Activated gamma-delta T cell treated with anti-CD3 and anti-CD28 coated beads, Interleukin-2, amount 50 U/mL, for 16 hours (primary cell): ENCODE data around the gene ASPRV1.

Source experiments
- DNase-seq: peaks from one replicate; pipeline ENCODE4 v3.0.0-alpha.2; 2020; ENCODE audit warnings: low read depth

ASPRV1 gene

DNA sequence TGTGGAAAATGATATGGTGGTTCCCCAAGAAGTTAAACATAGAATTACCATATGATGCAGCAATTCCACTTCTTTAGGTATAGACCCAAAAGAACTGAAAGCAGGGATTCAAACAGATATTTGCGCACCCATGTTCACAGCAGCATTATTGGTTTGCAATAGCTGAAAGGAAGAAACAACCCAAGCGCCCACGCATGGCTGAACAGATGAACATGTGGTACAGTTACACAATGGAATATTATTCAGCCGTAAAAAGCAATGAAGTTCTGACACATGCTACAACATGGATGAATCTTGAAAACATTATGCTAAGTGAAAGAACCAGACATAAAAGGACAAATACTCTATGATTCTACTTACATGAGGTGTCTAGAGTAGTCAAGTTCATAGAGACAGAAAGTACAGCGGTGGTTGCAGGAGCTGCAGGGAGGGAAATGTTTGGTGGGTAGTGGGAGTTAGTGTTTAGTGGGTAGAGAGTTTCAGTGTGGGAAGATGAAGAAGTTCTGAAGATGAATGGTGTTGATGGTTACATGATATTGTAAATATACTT is 26.7 kb upstream of the ASPRV1 start:
- DNase-seq = no peak

DNA sequence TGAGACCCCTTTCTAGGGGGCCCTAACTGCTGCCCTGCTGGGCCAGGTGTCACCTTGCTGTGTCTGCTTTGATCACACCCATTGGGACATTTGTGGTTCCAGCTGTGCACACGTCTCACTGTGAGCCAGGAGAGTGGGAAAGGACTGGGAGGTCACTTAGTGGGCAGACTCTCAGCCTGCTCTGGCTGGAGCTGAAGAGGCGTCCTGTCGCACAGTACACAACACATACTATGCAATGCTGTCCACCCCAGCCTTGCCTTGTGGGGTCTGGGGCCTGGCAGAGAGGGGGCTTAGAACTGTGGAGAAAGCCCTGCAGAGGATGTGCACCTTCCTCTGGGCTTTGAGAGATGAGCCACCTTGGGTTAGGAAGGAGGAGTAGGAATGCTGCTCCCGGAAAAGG is 25.3 kb upstream of the ASPRV1 start:
- no peak for DNase-seq

DNA sequence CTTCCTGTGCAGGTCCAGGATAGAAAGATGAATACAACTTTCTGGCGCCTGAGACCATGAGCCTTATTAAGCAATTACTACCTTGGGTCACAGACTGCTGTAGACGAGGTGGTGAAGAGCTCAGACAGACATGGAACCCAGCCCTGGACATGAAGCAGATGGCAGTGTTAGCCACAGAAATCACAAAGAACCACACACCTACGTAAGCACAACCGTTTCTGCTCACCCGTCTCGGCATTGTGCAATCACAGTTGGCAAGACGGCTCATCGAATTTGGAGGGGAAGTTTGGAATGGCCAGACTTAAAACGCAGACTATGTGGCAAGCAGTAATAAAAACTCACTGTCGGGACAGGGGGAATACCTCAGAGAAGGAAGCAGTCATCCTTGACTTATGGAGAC is 24.3 kb upstream of the ASPRV1 start:
- no peak for DNase-seq

GRCh38 chr2:69985216-69985615 is 23.8 kb upstream of the ASPRV1 start:
- no peak for DNase-seq

DNA sequence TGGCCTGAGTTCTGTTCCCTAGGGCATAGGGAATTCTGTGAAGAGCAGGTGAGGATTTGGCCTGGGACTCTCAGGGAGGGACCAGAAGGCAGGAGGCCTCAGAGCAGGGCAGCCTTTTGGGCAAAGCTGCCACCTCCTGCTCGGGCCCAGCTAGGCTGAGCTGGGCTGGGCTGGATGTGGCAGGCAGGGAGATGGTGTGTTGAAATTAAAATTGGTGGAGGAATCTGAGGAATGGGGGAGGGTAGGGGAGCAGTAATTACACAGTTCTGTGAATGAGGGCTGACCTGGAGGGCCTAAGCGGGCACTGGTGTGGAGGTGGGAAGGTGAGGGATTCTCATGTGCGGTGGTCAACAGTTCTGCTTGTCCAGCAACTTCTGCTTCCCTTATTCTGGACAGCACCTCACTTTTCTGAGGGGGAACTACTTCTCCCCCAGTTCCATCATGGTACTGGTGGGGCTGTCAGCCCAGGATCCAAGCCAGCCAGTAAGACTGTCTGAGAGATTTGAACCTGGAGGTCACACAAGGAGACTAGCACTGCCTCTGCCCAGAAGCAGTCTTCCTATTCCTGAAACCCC is 22.0 kb upstream of the ASPRV1 start:
- DNase-seq = no peak

DNA sequence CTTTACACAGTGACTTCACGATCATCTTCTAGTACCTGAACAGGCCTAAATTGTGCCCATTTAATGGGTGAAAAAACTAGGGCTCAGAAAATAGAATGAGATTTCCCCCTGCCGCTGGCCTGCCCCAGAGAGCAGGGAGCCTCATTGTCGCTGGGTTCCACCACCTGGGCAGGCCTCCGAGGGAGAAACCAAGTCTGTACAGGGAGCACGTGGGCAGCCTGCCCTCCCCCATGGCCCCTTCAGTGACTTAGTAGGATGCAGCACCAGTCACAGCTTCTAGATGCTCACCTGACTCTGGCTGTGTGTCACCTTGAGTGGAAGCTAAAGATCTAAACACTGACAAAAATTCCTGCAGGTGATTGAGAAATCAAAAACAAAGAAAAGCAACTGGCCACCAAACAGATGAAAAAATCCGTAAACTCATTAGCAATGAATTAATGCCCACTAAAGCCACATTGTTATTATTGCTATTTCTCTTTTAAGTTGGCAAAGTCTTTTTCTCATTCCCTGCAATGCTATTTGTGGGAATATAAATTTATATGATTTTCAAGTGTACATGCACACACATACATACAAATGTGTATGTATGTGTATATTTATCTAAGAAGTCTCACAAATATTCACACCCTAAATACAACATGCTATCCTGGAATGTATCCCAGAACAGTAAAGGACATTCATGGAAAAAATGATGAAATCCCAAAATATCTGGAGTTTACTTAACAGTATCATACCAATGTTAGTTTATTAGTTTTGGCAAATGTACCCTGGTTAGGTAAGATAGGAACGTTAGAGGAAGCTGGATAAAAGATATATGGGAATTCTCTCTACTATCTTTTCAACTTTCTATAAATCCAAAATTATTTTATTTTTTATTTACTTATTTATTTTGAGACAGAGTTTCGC is 18.7 kb upstream of the ASPRV1 start:
- DNase-seq = no peak

DNA sequence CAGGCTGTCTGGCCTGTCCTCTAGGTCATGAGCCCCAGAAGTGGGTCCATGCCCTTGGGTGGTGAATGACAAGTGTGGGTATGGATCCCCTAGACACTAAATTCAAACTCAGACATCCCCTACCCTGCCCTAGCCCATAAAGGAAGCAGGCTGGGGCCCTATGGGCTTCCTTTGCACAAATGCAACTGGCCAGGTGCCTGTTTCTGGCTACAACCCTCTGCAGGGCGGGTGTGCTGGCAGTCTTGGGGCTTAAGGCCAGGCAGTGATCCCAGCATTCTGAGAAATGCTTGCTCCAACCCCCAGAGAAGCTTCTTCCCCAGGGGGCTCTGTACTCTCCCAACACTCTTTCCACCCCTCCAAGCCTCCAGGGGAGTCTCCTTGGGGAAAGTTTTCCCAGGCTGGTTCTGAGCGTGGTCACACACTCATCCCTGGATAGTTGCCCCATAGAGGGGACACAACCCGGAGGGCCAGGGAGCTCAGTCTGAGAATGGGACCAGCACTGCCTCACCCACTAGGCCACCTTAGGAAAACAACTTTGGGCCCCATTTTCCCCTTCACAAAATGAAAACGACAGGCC is 16.6 kb upstream of the ASPRV1 start:
- no peak for DNase-seq

DNA sequence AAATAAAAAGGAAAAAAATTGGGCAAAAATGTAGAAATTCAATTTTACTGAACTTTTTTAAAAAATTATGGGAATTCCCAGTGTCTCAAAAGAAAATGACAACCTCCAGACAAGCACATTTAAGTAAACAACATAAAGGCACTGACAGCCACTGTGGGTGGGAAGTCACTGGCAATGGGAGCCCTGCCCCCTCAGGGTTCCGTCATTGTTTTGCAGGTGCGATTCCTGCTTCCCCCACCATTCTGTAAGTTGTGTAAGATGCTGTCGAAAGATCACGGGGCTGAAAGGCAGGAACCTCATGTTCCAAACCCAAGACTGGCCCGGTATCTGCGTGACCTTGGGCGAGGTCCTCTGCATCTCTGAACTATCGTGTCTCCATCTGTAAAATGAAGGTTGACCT is 15.8 kb upstream of the ASPRV1 start:
- no peak for DNase-seq

DNA sequence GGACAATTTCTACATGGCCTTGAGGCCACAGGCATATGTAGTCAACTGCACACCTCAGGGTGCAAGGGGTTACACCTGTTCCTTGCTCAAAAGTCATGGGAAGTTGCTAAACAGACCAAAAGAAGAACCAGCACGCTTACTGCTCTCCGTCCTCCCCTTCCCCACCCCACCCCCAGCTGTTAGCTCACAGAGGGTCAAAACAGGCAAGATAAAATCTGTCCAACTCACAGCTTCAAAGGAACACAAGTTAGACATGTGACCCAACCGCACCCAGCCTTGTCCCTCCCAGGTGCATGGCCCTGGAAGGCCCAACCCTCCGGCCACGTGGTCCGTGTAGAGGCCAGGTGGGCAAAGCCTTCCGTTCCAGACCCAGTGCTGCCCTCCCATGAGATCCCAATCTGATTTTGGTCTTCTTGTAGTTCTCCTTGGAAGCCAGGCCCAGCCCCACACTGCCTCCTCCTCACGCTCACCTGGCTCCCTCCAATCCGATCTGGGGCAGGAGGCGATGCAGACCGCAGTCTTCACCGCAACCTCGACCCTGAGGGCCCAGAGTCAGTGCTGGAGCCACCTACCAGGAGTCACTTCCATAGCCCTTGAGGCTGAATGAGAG is 14.5 kb upstream of the ASPRV1 start:
- no peak for DNase-seq

DNA sequence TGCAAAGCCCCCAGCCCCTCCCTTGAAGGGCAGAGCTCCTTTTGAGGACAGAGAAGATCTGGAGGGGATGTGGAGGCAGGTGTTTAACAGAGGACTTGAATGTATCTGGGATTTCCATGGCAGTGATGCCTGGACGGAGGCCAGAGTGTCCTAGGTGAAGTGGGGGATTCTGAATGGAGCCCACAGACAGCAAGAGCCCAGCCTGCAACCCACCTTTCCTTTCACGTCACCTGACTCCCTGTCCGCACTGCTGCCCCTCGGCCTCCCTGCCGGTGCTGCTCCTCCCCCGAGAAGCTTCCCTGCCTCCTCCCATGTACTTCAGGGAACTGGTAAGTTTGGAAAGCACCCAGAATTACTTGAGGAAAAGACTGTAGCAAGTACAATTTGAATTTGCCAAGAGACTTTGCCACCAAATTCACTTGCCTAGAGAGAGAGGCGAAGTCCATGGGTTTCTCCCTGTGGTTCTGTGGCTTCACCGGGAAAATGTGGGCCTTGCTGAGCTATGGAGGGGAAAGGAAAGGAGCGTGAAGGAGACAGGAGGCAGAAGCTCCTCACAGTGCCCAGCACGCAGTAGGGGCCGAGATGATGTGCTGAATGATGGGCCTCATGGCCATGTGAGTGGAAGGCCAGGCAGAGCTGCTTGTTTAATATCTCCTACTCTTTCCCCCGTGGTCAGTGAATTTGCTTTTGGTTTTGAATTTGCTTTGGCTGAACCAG is 13.9 kb upstream of the ASPRV1 start:
- no peak for DNase-seq

DNA sequence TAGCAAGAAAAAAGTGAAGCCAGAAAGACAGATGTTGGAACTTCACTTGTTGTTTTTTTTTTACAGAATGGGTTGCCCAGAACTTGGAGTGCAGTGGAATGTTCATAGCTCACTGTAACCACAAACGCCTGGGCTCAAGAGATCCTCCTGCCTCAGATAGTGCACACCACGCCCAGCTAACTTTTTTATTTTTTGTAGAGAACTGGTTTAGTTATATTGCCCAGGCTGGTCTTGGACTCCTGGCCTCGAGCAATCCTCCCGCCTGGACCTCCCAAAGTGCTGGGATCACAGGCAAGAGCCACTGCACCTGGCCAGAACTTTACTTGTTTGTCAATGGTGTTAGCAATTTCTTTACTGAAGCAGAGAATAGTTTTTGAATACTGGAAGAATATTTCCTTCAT is 11.9 kb upstream of the ASPRV1 start:
- DNase-seq = no peak

DNA sequence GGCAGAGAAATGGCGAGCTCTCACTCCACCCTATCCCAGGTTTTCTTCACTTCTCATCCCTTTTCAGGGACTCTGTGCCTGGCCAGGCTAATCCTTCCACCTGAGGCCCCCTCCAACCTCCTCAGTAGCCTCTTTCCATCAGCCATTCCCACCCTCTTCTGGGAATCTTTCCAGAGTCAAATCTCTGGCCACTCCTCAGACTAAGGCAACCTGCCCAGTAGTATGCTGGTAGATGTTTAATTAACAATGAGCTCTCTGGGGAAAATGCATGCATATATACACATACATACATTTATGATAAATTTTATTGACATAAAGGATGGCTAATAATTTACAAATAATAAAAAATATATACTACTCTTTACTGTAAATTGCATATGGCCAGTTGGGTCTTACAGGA is 11.4 kb upstream of the ASPRV1 start:
- no peak for DNase-seq

DNA sequence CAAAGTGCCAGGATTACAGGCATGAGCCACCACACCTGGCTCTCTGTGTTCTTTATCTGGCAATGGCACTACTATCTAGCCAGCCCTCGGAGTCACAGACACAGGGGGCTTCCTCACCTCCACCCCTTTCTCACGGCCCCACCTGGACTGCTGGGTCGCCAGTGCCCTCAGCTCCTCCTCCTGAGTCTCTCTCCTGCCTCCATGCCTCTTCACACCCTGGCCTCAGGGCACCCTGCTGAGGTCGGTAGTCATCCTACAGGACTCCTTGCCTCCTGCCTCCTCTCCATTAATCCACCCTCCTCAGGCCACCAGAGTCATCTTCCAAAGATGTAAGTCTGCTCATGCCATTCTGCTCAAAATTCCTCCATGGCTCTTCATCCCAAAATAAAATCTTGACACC is 8.6 kb upstream of the ASPRV1 start:
- no peak for DNase-seq

- no peak for DNase-seq
Measured at GRCh38 chr2:69969126-69969983, 7.9 kb upstream of the ASPRV1 start.

DNA sequence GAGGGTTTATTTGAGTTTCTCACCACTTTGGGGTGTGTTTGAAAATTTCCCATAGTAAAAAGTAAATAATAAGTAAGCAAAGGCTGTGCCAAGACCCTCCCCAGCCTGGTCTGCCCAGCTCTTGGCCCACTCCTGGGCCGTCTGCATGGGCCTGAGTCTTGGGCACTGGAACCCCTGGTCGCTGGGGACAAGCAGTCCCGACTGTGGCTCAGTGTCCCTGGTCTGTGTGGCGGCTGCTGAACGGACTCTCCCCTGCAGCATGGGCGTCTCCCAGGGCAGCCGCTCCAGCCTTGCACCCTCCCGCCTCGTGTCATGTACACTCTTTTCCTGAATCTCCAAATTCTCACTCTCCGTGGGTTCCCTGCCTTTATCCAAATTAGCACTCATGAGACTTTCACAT is 7.2 kb upstream of the ASPRV1 start:
- DNase-seq = no peak

DNA sequence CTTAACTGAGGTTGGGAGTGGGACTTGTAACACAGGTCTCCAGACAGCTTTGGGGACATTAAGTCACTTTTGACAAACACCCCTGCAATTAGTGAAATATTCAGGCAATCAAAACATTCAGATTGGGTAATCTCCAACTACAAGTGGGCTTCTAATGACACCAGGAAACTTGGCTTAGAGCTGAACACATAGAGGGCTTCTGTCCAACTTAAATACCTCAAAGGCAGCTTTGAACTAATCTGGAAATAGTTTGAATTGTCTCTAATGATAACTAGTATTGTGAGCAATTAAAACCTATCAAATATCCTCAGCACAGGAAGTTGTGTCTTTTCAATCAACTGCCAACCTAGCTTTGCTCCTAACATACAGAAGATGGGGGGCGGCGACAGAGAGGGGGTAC is 5.1 kb upstream of the ASPRV1 start:
- no peak for DNase-seq

GRCh38 chr2:69965756-69966445 is 4.5 kb upstream of the ASPRV1 start:
- no peak for DNase-seq

- no peak for DNase-seq
Measured at GRCh38 chr2:69964353-69964841, 3.0 kb upstream of the ASPRV1 start.

- no peak for DNase-seq
Measured at GRCh38 chr2:69962986-69963730, 1.7 kb upstream of the ASPRV1 start.

- DNase-seq = no peak
Measured at GRCh38 chr2:69960821-69961220, 610 bp downstream of the ASPRV1 start.
